ENCODE results near the gene FOXJ3.

DNA sequence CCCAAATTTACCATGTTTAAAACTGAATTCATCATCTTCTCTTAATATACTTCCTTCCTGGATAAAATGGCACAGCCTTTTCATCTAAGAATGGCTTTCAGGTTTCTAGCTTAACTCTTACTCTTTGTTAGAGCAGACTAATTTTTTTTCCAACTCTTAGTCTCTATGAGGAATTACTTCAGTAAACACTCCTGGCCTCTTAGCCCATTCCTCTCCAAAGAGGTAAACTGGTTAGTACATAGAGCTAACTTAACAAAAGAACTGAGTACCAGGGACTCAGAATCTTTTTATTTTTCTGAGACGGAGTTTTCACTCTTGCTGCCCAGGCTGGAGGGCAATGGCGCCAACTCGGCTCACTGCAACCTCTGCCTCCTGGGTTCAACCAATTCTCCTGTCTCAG is 21.1 kb downstream of the FOXJ3 start:
- TF ChIP-seq POLR2A (IDR thresholded peaks at IDR 0.05; ENCODE audit: control extremely low read depth in 1 of 2, low read depth in 2 of 2, low read length in 2 of 2) (no peak), CTCF (IDR thresholded peaks at IDR 0.05; ENCODE audit: control extremely low read depth in 1 of 3, insufficient read depth in 1 of 3, low read depth in 1 of 3, low read length in 3 of 3) (no peak), JUN (IDR thresholded peaks at IDR 0.05; ENCODE audit: low read depth, low read length) (no peak), FOSL1 (IDR thresholded peaks at IDR 0.05; ENCODE audit: insufficient read depth, low read depth, low read length) (no peak), TAF1 (IDR thresholded peaks at IDR 0.05; ENCODE audit: low read depth, low read length) (no peak), EZH2 (IDR thresholded peaks at IDR 0.05; ENCODE audit: low read depth, low read length, severe bottlenecking) (no peak), ZNF274 (IDR thresholded peaks at IDR 0.05; ENCODE audit: borderline replicate concordance, extremely low read depth, low read length) (no peak), RAD21 (IDR thresholded peaks at IDR 0.05 in 1 of 2, conservative IDR thresholded peaks at IDR 0.05 in 1 of 2; ENCODE audit: low read depth in 2 of 2, low read length in 2 of 2) (no peak), RBBP5 (IDR thresholded peaks at IDR 0.05; ENCODE audit: borderline replicate concordance, low read depth, low read length) (no peak), CREB1 (IDR thresholded peaks at IDR 0.05) (no peak), BCL11A (IDR thresholded peaks at IDR 0.05; ENCODE audit: low read depth in 2 of 2, low read length in 2 of 2) (no peak), HDAC2 (IDR thresholded peaks at IDR 0.05; ENCODE audit: borderline replicate concordance in 1 of 2, low read depth in 2 of 2, low read length in 2 of 2) (no peak), RXRA (IDR thresholded peaks at IDR 0.05; ENCODE audit: insufficient read depth, low read depth, low read length) (no peak), CHD1 (IDR thresholded peaks at IDR 0.05; ENCODE audit: low read depth, low read length) (no peak)

All from H1 (cell line).